ENCODE measurements around the gene SLC2A9. TPM values are rescaled to one million over a fixed set of nuclear protein-coding genes. Genes with fewer than 3 reads are reported as not detected.

Gene SLC2A9
- total and polyA plus RNA-seq, 2 donors (not counting 3 experiments of a cell fraction or from before 2014, with no cell fraction given): 1.6 to 1.8 TPM

DNA sequence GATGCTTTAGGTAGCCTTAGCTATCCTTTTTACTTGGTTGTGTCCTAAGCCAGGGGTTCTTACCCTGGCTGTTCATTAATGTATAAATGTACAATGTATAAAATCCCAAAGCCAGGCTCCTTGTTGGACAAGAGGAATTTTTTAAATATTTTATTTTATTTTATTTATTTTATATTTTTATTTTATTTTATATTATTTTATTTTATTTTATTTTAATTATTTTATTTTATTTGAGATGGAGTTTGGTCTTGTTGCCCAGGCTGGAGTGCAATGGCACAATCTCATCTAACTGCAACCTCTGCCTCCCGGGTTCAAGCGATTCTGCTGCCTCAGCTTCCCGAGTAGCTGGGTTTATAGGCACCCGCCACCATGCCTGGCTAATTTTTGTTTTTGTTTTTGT is 8.1 kb upstream of the SLC2A9 start:
- Histone ChIP-seq H3K9me1 (replicated peaks; ENCODE audit: control insufficient read depth, extremely low read depth, insufficient read depth, low read length) (no peaks in the 10 kb centered on the region), H3K79me2 (ENCODE audit: control insufficient read depth, insufficient read depth, low read length) (no peaks in the 10 kb centered on the region), H4K20me1 (replicated peaks; ENCODE audit: control insufficient read depth, extremely low read depth, insufficient read depth, low read length) (no peaks in the 10 kb centered on the region), H3K9ac (replicated peaks; ENCODE audit: extremely low read depth, insufficient read depth, low read length) (no peak overlapping the region), H3K27ac (ENCODE audit: insufficient read depth, low read depth, low read length) (no peak overlapping the region), H3K36me3 (ENCODE audit: control insufficient read depth in 2 of 2, extremely low read depth in 1 of 2, insufficient read depth in 2 of 2, low read length in 2 of 2) (no peaks in the 10 kb centered on the region), H3K9me3 (replicated peaks; ENCODE audit: control insufficient read depth, insufficient read depth, low read length) (no peaks in the 10 kb centered on the region), H3K4me1 (ENCODE audit: control insufficient read depth, extremely low read depth, insufficient read depth, low read length) (peaks cover 2% of the 10 kb centered on the region), H3K4me3 (replicated peaks in 1 of 3; ENCODE audit: insufficient read depth in 1 of 3, low read depth in 1 of 3, low read length in 3 of 3) (no peak overlapping the region), H3K4me2 (ENCODE audit: insufficient read depth, low read length) (no peak overlapping the region), H2AFZ (ENCODE audit: low read depth, low read length) (no peak overlapping the region), H3K27me3 (ENCODE audit: control insufficient read depth in 2 of 2, insufficient read depth in 2 of 2, low read length in 2 of 2) (peaks cover 6 to 9% of the 10 kb centered on the region in 2 experiments)
- intact Hi-C loops (cut with micrococcal nuclease) (no loop called here), dilution Hi-C loops (cut with MboI; ENCODE audit: extremely low pct_ligation_motif_present, low sequenced_read_pairs) (no loop called here)
- DNase-seq (ENCODE audit: low read depth, low spot score): no peak
- ChIA-PET CTCF (interaction anchor here (0.9 to 1.7 kb wide), 2 partner anchors 10 to 14 kb away, joined by 4 to 7 read pairs; no protein-coding TSS in a partner anchor), POLR2A (no interaction called here)
- TF ChIP-seq FOS (IDR thresholded peaks at IDR 0.05; ENCODE audit: borderline replicate concordance, insufficient read depth, low read length) (no peak), EZH2 (IDR thresholded peaks at IDR 0.05; ENCODE audit: borderline replicate concordance, low read depth, low read length, severe bottlenecking) (no peak), MYC (IDR thresholded peaks at IDR 0.05; ENCODE audit: low read depth, low read length) (no peak)
- TF ChIP-seq, protein P1, sequence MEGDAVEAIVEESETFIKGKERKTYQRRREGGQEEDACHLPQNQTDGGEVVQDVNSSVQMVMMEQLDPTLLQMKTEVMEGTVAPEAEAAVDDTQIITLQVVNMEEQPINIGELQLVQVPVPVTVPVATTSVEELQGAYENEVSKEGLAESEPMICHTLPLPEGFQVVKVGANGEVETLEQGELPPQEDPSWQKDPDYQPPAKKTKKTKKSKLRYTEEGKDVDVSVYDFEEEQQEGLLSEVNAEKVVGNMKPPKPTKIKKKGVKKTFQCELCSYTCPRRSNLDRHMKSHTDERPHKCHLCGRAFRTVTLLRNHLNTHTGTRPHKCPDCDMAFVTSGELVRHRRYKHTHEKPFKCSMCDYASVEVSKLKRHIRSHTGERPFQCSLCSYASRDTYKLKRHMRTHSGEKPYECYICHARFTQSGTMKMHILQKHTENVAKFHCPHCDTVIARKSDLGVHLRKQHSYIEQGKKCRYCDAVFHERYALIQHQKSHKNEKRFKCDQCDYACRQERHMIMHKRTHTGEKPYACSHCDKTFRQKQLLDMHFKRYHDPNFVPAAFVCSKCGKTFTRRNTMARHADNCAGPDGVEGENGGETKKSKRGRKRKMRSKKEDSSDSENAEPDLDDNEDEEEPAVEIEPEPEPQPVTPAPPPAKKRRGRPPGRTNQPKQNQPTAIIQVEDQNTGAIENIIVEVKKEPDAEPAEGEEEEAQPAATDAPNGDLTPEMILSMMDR (IDR thresholded peaks at IDR 0.05; ENCODE audit: extremely low read depth in 1 of 2, insufficient read depth in 1 of 2, low read depth in 1 of 2, low read length in 2 of 2): no peak
- BruUV-seq (replicated peaks): no TSS peak
- no peak for FAIRE-seq

DNA sequence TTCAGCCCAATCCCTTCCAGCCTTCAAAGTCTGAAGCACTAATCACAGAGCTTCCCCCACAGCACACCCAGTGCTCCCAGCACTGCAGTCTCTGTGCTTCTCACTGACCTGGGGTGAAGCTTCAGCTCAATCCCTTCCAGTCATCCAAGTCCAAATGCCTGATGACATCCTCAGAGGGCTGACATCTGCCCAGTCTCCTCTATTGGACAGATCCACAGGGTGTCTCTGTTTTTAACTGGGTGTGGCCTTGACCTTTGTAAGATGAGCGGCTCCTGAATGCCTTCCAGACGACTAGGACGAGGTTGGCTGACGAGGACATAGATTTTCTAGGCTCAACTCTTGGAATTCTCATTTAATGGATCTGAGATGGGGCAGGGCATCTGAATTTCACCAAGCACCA is 7.6 kb upstream of the SLC2A9 start:
- ChIA-PET CTCF (interaction anchor here (0.9 to 1.7 kb wide), 2 partner anchors 10 to 14 kb away, joined by 4 to 7 read pairs; no protein-coding TSS in a partner anchor), POLR2A (no interaction called here)
- TF ChIP-seq POLR2A (IDR thresholded peaks at IDR 0.05; ENCODE audit: low read depth, low read length) (no peak), MYC (IDR thresholded peaks at IDR 0.05; ENCODE audit: low read depth, low read length) (no peak), POLR2AphosphoS5 (IDR thresholded peaks at IDR 0.05; ENCODE audit: insufficient read depth, low read depth, low read length) (no peak)
- TF ChIP-seq, protein P1 (IDR thresholded peaks at IDR 0.05; ENCODE audit: extremely low read depth in 1 of 2, insufficient read depth in 1 of 2, low read depth in 1 of 2, low read length in 2 of 2): no peak
- TF ChIP-seq, protein P2, sequence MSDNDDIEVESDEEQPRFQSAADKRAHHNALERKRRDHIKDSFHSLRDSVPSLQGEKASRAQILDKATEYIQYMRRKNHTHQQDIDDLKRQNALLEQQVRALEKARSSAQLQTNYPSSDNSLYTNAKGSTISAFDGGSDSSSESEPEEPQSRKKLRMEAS (IDR thresholded peaks at IDR 0.05; ENCODE audit: insufficient read depth, insufficient read length): no peak
- H3K36me3 ChIP-seq (ENCODE audit: control insufficient read depth in 2 of 2, extremely low read depth in 1 of 2, insufficient read depth in 2 of 2, low read length in 2 of 2): no peaks in the 10 kb centered on the region
- FAIRE-seq (no peak), DNase-seq (ENCODE audit: low read depth, low spot score) (no peak)
- intact Hi-C loops (cut with micrococcal nuclease) (no loop called here), dilution Hi-C loops (cut with MboI; ENCODE audit: extremely low pct_ligation_motif_present, low sequenced_read_pairs) (no loop called here)
- no peak overlapping the region for H2AFZ ChIP-seq (ENCODE audit: low read depth, low read length)
- H3K27ac ChIP-seq (ENCODE audit: insufficient read depth, low read depth, low read length): no peak overlapping the region
- no peak overlapping the region for H3K4me2 ChIP-seq (ENCODE audit: insufficient read depth, low read length)
- no peak overlapping the region for H3K9ac ChIP-seq (replicated peaks; ENCODE audit: extremely low read depth, insufficient read depth, low read length)
- H4K20me1 ChIP-seq (replicated peaks; ENCODE audit: control insufficient read depth, extremely low read depth, insufficient read depth, low read length): no peaks in the 10 kb centered on the region
- peaks cover 2% of the 10 kb centered on the region for H3K4me1 ChIP-seq (ENCODE audit: control insufficient read depth, extremely low read depth, insufficient read depth, low read length)
- no peaks in the 10 kb centered on the region for H3K79me2 ChIP-seq (ENCODE audit: control insufficient read depth, insufficient read depth, low read length)
- H3K9me1 ChIP-seq (replicated peaks; ENCODE audit: control insufficient read depth, extremely low read depth, insufficient read depth, low read length): no peaks in the 10 kb centered on the region
- peaks cover 6 to 9% of the 10 kb centered on the region in 2 experiments for H3K27me3 ChIP-seq (ENCODE audit: control insufficient read depth in 2 of 2, insufficient read depth in 2 of 2, low read length in 2 of 2)
- BruUV-seq (replicated peaks): no TSS peak
- H3K9me3 ChIP-seq (replicated peaks; ENCODE audit: control insufficient read depth, insufficient read depth, low read length): no peaks in the 10 kb centered on the region
- no peak overlapping the region for H3K4me3 ChIP-seq (replicated peaks in 1 of 3; ENCODE audit: insufficient read depth in 1 of 3, low read depth in 1 of 3, low read length in 3 of 3)
